Neural crest cell (in vitro differentiated cells): ENCODE results near the gene UBXN4. TPM values are rescaled to one million over a fixed set of nuclear protein-coding genes. Genes with fewer than 3 reads are reported as not detected.

ENCODE experiments used
- DNase-seq: peaks from one replicate; pipeline ENCODE4 v3.0.0; 2021; ENCODE audit warnings: low read depth, mixed read lengths, low spot score
- H3K27ac Mint-ChIP-seq: one replicate; pipeline ENCODE4 v1.8.0; 2021; ENCODE audit warnings: mild to moderate bottlenecking, mixed read lengths; ENCODE audit not compliant: unreplicated experiment
- H3K27me3 Mint-ChIP-seq: 2 replicates; pipeline ENCODE4 v1.8.0; 2021; ENCODE audit warnings: low read depth, mild to moderate bottlenecking, mixed read lengths
- H3K36me3 Mint-ChIP-seq: 2 replicates; pipeline ENCODE4 v1.8.0; 2021; ENCODE audit warnings: low read depth, mild to moderate bottlenecking, mixed read lengths
- H3K4me1 Mint-ChIP-seq: 2 replicates; pipeline ENCODE4 v1.8.0; 2021; ENCODE audit warnings: mixed read lengths
- H3K4me3 Mint-ChIP-seq: one replicate; pipeline ENCODE4 v1.8.0; 2021; ENCODE audit warnings: mild to moderate bottlenecking, mixed read lengths
- H3K9me3 Mint-ChIP-seq: 2 replicates; pipeline ENCODE4 v1.8.0; 2021; ENCODE audit warnings: mixed read lengths
- total RNA-seq: library from RNA; stranded (reverse); gene quantifications from 2 replicates; pipeline ENCODE4 v1.2.1, GENCODE V29; 2021
- TF ChIP-seq, protein P1 (sequence below): fragments of 200-600 bp; sonication (generic); conservative IDR thresholded peaks from 2 replicates; pipeline ENCODE4 v1.5.0; 2021; ENCODE audit warnings: antibody characterized with exemption, mild to moderate bottlenecking

Gene UBXN4
- total RNA-seq, 1 donor from 2014 or later: 79.0 TPM

DNA sequence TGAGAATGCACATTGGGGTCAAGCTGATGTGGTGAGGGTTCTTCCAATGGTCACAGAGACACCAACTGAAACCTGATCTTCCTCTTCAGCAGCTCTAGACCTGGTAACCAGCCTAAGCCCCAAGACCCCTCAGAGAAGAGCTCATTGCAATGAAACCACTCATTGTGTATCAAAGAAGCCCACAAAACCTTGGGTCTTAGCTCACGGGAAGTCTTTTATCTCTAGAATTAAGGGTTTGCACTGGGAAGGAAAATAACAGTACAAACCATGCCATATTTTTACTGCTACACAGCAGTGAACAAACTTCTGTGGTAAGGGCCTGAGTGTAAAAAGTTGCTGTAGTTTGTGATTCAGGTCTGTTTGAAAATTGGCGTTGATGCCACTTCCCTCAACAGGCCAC, 8.6 kb upstream of the UBXN4 start:
- H3K4me1 Mint-ChIP-seq: no peaks in the 10 kb centered on the region

DNA sequence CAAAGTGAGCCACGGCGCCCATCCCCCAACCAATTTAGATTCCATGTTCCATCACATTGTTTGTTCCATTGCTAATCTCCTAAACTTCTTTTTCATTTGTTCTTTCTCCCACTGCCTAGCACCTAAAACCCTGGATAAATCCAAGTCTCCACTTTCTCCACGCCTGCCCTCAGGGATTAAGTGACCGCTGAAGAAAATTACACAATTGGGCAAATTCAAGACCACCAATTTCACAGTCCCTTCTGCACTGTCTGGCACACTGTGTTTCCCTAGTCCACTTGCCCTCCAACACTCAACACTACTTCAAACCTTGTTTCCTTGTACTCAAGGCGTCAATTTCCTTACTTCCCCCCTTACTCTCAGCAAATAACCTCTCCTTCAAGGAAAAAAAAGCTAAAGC, 5.1 kb upstream of the UBXN4 start:
- H3K36me3 Mint-ChIP-seq: no peaks in the 10 kb centered on the region
- DNase-seq: no peak
- H3K27ac Mint-ChIP-seq: no peak overlapping the region
- no peak overlapping the region for H3K4me3 Mint-ChIP-seq
- TF ChIP-seq, protein P1, sequence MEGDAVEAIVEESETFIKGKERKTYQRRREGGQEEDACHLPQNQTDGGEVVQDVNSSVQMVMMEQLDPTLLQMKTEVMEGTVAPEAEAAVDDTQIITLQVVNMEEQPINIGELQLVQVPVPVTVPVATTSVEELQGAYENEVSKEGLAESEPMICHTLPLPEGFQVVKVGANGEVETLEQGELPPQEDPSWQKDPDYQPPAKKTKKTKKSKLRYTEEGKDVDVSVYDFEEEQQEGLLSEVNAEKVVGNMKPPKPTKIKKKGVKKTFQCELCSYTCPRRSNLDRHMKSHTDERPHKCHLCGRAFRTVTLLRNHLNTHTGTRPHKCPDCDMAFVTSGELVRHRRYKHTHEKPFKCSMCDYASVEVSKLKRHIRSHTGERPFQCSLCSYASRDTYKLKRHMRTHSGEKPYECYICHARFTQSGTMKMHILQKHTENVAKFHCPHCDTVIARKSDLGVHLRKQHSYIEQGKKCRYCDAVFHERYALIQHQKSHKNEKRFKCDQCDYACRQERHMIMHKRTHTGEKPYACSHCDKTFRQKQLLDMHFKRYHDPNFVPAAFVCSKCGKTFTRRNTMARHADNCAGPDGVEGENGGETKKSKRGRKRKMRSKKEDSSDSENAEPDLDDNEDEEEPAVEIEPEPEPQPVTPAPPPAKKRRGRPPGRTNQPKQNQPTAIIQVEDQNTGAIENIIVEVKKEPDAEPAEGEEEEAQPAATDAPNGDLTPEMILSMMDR: no peak
- peaks cover 4% of the 10 kb centered on the region for H3K4me1 Mint-ChIP-seq
- no peaks in the 10 kb centered on the region for H3K27me3 Mint-ChIP-seq
- H3K9me3 Mint-ChIP-seq: peaks cover 3% of the 10 kb centered on the region

More for the DNA sequence above, 8.6 kb upstream of the UBXN4 start:
- Mint-ChIP-seq H3K27me3 (no peaks in the 10 kb centered on the region), H3K9me3 (no peaks in the 10 kb centered on the region), H3K4me3 (no peak overlapping the region), H3K36me3 (no peaks in the 10 kb centered on the region), H3K27ac (no peak overlapping the region)
- DNase-seq: no peak
- TF ChIP-seq, protein P1: no peak

DNA sequence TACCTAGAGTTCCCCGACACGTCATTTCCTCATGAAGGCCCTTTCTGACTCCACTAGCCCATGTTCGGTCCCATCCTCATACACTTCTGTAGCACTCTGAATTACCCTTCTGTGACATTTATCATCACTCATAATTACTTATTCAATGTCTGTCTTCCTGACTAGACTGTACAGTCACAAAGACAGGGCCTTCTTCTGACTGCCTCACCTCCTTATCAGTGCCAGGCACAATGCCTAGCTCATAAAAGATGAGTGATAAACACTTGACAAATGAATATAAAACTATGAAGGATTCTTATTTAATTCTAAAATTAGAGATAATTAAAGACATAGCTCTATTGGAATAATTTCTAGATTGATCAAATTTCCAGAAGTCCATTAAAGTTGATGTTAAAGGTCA, 1.4 kb upstream of the UBXN4 start:
- no peaks in the 10 kb centered on the region for H3K27me3 Mint-ChIP-seq
- H3K36me3 Mint-ChIP-seq: no peaks in the 10 kb centered on the region
- no peak overlapping the region for H3K4me3 Mint-ChIP-seq
- H3K4me1 Mint-ChIP-seq: peaks cover 25% of the 10 kb centered on the region
- peaks cover 3% of the 10 kb centered on the region for H3K9me3 Mint-ChIP-seq
- no peak for DNase-seq
- TF ChIP-seq, protein P1: no peak
- H3K27ac Mint-ChIP-seq: no peak overlapping the region

DNA sequence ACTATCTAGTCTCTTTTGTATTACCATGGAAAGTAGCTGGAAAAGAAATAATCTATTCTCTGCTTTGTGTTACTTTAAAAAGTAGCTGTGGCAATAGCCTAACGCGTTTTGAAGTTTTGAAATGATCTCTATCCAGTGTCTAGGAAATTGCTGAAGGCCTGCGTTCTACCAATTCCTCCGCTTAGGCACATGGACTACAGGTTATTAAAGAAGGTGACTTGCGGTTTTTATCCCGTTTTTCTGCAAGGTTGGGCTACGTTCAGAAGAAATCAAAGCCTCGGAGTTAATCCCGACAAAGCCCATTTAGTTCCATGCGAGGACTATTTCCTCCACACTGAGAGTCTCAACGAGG, 636 bp upstream of the UBXN4 start:
- TF ChIP-seq, protein P1: no peak
- H3K9me3 Mint-ChIP-seq: peaks cover 3% of the 10 kb centered on the region
- H3K4me3 Mint-ChIP-seq: peak overlapping the region; percentile 96
- no peak for DNase-seq
- no peaks in the 10 kb centered on the region for H3K27me3 Mint-ChIP-seq
- H3K4me1 Mint-ChIP-seq: peaks cover 27% of the 10 kb centered on the region
- no peak overlapping the region for H3K27ac Mint-ChIP-seq
- peaks cover under 1% of the 10 kb centered on the region for H3K36me3 Mint-ChIP-seq

DNA sequence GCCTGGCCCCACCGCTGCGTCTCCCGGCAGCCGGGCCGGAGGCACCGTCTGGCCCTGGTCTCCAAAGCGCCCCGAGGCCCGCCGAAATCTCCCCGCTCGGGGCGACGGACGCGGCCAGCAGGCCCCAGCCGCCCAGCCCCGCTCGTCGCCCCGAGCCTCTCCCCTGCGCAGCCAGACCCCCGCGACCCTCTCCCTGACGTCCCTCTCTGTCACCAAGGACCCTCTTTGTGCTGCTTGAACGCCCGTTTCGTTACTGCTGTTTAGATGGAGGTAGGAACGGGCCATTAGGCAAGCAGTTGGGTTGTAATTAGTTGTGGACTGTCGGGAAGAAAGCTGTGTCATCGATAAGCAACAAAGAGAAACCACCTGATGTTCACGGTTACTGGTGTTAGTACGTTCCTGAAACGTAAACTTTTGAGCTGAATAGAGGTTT, 686 bp downstream of the UBXN4 start:
- Mint-ChIP-seq H3K27me3 (no peaks in the 10 kb centered on the region), H3K4me1 (peaks cover 27% of the 10 kb centered on the region), H3K36me3 (peaks cover 3% of the 10 kb centered on the region), H3K27ac (peak overlapping the region; percentile 100), H3K4me3 (peak overlapping the region; percentile 96), H3K9me3 (peaks cover 3% of the 10 kb centered on the region)
- peak; percentile 43 for DNase-seq
- TF ChIP-seq, protein P1: no peak

DNA sequence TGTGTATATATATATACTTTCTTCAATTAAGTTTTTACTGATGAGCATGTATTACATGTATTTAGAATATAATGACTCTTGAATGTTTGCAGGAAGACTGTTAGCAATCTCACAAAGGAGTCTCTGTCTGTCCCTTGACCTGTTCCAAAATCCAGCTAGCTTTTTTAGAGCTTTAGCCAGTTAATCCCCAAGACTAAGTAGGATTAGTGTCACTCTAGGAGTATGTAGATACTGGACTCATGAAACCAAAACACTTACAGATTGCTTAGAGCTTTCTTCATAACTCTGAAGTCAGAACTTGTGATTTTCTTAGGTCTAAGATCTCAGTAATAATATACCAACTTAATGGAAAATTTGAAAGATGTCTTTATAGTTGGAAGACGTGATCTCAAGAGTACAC, 2.2 kb downstream of the UBXN4 start:
- peak overlapping the region; percentile 84 for H3K4me3 Mint-ChIP-seq
- peaks cover 3% of the 10 kb centered on the region for H3K9me3 Mint-ChIP-seq
- H3K4me1 Mint-ChIP-seq: peaks cover 27% of the 10 kb centered on the region
- peaks cover 3% of the 10 kb centered on the region for H3K36me3 Mint-ChIP-seq
- no peak for DNase-seq
- peak overlapping the region; percentile 52 for H3K27ac Mint-ChIP-seq
- no peaks in the 10 kb centered on the region for H3K27me3 Mint-ChIP-seq
- TF ChIP-seq, protein P1: no peak
